Lower lobe of right lung (tissue), 2 donors: ENCODE measurements around the gene NDST1. TPM values are rescaled to one million over a fixed set of nuclear protein-coding genes. Genes with fewer than 3 reads are reported as not detected.

Experiments used
- ATAC-seq, 2 donors: fragments of 200-7000 bp; cut with Tn5 transposase; one replicate each; pipeline ENCODE4 v1.9.1; 2020 to 2022; ENCODE audit warnings: mild to moderate bottlenecking in 2 of 2, moderate library complexity in 2 of 2
- DNase-seq: peaks from one replicate; pipeline ENCODE4 v3.0.0-alpha.2; 2020
- H3K27ac ChIP-seq: fragments of 200-600 bp; one replicate; pipeline ENCODE4 v1.8.0; 2022
- H3K27me3 ChIP-seq: fragments of 200-600 bp; one replicate; pipeline ENCODE4 v1.8.0; 2022; ENCODE audit warnings: low read depth
- H3K36me3 ChIP-seq: fragments of 200-600 bp; one replicate; pipeline ENCODE4 v1.8.0; 2022; ENCODE audit warnings: mild to moderate bottlenecking
- H3K4me1 ChIP-seq: fragments of 200-600 bp; one replicate; pipeline ENCODE4 v1.8.0; 2022
- H3K4me3 ChIP-seq: fragments of 200-600 bp; one replicate; pipeline ENCODE4 v1.8.0; 2022; ENCODE audit warnings: mild to moderate bottlenecking
- H3K9me3 ChIP-seq: fragments of 200-600 bp; one replicate; pipeline ENCODE4 v1.8.0; 2022
- intact Hi-C: fragments of 100-400 bp; cut with DNase I; formaldehyde crosslinking; loops from one replicate; pipeline ENCODE4 v1.11.0; 2022
- total RNA-seq: library from RNA; stranded (reverse); fragmentation: NEBNext Ultra II Directional; extraction: Animal tissue kit (Norgen Biotek cat#: 25700); gene quantifications from one replicate; pipeline ENCODE4 v1.2.1, GENCODE V29; 2021
- TF ChIP-seq, protein P1 (sequence below): fragments of 200-600 bp; IDR thresholded peaks from one replicate; pipeline ENCODE4 v1.8.0; 2022; ENCODE audit warnings: antibody characterized with exemption, mild to moderate bottlenecking
- donor health status: DM: no; HTN: yes; CAD: no; lungs with severe emphysema.

Gene NDST1
- total RNA-seq, 1 donor from 2014 or later: 117 TPM

DNA sequence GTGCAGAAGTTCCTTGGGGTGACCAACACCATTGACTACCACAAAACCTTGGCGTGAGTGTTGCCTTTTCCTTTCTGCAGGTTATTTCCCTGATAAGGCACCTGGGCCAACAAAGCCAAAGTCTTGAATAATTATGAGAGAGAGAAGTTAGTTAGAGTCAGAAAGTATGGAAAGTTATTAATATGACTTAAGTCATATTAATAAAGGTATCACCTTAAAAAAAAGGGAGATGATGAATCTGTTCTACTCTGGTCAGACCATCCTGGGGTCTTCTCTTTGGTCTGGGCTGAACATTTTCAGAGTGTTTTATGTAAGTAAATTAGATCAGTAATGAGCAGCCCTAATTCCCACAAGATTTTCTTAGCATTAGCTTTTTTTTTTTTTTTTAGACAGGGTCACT is 41.8 kb downstream of the NDST1 start:
- ATAC-seq: no peak
- no peaks in the 10 kb centered on the region for H3K9me3 ChIP-seq
- H3K4me3 ChIP-seq: no peak overlapping the region
- TF ChIP-seq, protein P1, sequence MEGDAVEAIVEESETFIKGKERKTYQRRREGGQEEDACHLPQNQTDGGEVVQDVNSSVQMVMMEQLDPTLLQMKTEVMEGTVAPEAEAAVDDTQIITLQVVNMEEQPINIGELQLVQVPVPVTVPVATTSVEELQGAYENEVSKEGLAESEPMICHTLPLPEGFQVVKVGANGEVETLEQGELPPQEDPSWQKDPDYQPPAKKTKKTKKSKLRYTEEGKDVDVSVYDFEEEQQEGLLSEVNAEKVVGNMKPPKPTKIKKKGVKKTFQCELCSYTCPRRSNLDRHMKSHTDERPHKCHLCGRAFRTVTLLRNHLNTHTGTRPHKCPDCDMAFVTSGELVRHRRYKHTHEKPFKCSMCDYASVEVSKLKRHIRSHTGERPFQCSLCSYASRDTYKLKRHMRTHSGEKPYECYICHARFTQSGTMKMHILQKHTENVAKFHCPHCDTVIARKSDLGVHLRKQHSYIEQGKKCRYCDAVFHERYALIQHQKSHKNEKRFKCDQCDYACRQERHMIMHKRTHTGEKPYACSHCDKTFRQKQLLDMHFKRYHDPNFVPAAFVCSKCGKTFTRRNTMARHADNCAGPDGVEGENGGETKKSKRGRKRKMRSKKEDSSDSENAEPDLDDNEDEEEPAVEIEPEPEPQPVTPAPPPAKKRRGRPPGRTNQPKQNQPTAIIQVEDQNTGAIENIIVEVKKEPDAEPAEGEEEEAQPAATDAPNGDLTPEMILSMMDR: no peak
- intact Hi-C loops: no loop called here
- H3K27me3 ChIP-seq: no peaks in the 10 kb centered on the region
- peaks cover 2% of the 10 kb centered on the region for H3K4me1 ChIP-seq
- DNase-seq: no peak
- no peak overlapping the region for H3K27ac ChIP-seq
- peaks cover 100% of the 10 kb centered on the region for H3K36me3 ChIP-seq

DNA sequence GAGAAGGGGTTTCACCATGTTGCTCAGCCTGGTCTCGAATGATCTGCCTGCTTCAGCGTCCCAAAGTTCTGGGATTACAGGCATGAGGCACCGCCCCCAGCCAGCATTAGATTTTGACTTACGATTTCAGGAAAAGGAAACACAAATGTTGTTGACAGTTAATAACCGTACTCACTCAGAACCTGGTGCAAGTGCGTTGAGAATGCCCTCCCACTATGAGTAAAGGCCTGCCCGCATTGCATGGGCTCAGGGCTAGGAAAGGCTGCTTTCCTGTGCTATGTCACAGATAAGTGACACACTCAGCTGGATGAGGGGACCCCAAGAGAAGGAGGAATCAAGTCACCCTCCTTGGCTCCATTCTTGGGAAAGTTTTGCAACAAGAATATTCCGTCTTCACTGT is 42.4 kb downstream of the NDST1 start:
- DNase-seq (no peak), ATAC-seq (no peak)
- intact Hi-C loops: no loop called here
- H3K9me3 ChIP-seq: no peaks in the 10 kb centered on the region
- H3K27ac ChIP-seq: no peak overlapping the region
- TF ChIP-seq, protein P1: no peak
- no peak overlapping the region for H3K4me3 ChIP-seq
- H3K27me3 ChIP-seq: no peaks in the 10 kb centered on the region
- H3K4me1 ChIP-seq: no peaks in the 10 kb centered on the region
- H3K36me3 ChIP-seq: peaks cover 100% of the 10 kb centered on the region

DNA sequence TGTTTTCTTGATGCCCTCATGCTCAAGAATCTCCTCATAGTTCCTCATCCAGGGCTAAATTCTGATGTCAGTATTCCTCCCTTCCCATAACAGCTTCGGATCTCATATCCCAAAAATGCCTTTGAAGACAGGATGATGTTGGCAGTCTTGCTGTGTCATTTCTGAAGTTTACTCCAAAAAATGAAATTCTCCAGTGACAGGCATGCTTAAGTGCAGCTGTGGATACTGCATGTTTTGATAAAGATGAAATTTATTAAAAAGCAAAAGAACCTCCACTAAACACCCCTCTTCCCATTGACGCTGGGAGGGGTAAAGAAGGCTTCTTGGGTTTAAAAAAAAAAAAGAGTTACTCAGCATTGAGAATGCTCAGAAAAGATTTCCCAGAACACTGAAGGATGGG is 43.1 kb downstream of the NDST1 start:
- no peak for DNase-seq
- H3K36me3 ChIP-seq: peaks cover 100% of the 10 kb centered on the region

DNA sequence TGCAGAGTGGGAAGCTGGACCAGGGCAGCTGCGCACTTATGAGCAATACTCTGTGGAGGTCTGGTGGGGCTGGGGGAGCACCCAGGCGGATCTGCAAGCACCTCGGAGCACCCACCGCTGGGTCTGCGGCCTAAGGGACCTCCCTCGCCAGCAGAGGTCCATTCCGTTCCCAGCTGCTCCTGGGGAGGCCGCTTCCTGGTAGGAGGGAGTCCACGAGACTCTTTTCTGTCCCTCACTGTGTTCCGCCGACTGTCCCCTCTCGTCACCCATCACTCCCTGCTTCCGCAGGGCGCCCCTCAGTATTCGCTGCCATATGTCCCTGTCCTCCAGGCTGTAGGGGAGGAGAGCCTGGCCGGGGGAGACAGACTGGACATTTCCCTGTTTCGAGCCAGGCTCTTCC is 45.5 kb downstream of the NDST1 start:
- Histone ChIP-seq H3K4me1 (no peaks in the 10 kb centered on the region), H3K27me3 (no peaks in the 10 kb centered on the region), H3K36me3 (peaks cover 87% of the 10 kb centered on the region), H3K4me3 (no peak overlapping the region), H3K9me3 (no peaks in the 10 kb centered on the region), H3K27ac (no peak overlapping the region)
- no peak for DNase-seq
- no peak for ATAC-seq
- intact Hi-C loops: no loop called here
- TF ChIP-seq, protein P1: no peak

More for the DNA sequence above, 43.1 kb downstream of the NDST1 start:
- H3K27ac ChIP-seq: no peak overlapping the region
- no peak for ATAC-seq
- H3K4me1 ChIP-seq: no peaks in the 10 kb centered on the region
- TF ChIP-seq, protein P1: no peak
- no peak overlapping the region for H3K4me3 ChIP-seq
- no peaks in the 10 kb centered on the region for H3K9me3 ChIP-seq
- intact Hi-C loops: no loop called here
- H3K27me3 ChIP-seq: no peaks in the 10 kb centered on the region

DNA sequence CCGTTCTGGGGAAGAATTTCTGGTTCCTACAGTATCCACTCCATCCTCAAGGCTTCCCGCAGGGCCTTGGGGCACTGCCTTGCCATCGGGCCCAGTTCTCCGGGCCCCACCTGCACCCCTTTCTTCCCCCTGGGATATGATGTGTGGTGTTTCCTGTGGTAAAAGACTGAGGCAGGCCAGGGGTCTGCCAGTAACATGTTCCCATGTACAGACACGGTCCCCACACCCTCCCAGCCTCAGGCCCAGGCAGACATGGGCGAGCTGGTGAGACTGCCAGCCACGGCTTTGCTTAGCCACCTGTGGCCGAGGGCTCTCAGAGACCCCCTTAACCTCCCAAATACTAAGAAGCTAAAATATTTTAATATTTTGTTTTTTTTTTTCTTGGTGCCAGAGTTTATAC is 46.0 kb downstream of the NDST1 start:
- ATAC-seq (no peak), DNase-seq (no peak)
- intact Hi-C loops: no loop called here
- Histone ChIP-seq H3K9me3 (no peaks in the 10 kb centered on the region), H3K27ac (no peak overlapping the region), H3K36me3 (peaks cover 82% of the 10 kb centered on the region), H3K4me3 (no peak overlapping the region), H3K4me1 (no peaks in the 10 kb centered on the region), H3K27me3 (no peaks in the 10 kb centered on the region)
- TF ChIP-seq, protein P1: no peak

DNA sequence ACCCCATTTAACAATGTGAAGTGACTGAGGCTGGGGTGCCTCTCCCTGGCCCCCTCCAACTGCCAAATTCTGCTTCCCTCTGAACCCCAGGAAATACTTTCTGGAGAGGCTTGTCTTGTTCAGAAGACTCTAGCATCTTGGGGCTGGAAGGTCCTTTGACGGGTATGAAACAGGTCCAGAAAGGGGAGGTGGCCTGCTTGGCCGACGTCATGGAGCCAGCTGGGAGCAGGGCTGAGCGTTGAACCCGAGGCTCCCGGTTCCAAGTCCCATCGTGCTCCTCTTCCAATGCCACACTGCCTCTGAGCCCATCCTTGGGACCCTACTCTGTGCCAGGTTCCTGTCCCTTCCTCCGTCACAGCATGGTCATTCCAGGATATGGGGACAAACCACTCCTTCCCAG is 46.9 kb downstream of the NDST1 start:
- no peak overlapping the region for H3K27ac ChIP-seq
- intact Hi-C loops: no loop called here
- peaks cover 73% of the 10 kb centered on the region for H3K36me3 ChIP-seq
- H3K9me3 ChIP-seq: no peaks in the 10 kb centered on the region
- H3K27me3 ChIP-seq: no peaks in the 10 kb centered on the region
- no peak for ATAC-seq
- DNase-seq: no peak
- no peaks in the 10 kb centered on the region for H3K4me1 ChIP-seq
- no peak overlapping the region for H3K4me3 ChIP-seq
- TF ChIP-seq, protein P1: no peak
